ENCODE measurements around the gene LHPP.
"Not testable (repeated sequence)": the region's sequence is repeated elsewhere in the genome, so short reads cannot be mapped to it uniquely, and the experiment has no call there.

The LHPP gene

DNA sequence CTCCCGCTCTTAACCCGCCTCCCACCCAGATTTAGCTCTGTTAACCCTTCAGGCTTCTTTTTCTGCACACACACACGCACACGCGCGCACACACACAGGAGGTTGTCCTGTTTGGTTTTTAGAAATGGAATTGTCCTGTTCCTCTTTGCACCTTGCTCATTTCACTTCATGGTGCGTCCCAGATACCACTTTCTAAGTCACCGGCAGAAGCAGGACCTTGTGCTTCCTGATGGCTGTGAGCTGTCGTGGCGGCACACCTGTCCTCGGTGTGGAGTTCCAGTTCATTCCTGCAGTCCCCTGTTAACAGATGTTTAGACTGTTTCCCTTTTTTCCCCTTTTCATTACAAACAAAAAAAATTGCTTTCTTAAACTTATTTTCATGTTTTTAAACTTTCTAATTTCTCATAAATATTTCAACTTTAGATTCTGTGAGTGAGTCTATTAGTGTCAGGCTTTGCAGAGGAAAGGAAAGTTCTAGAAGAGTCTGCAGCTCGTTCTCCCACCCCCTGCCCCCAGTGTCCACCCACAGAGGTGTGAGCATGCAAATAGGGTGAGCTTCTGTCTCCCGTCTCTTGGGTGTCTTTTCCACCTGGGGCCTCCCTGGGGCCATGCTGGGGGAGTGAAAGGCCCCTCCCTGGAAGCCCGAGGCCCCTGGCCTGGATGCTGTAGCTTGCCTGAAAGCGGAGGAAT lies 85.5 kb downstream of the LHPP start:
- no peak for TF ChIP-seq Cebpa-rat (IDR thresholded peaks at IDR 0.05)
- Histone ChIP-seq H3K4me2 (peak overlapping the region; percentile 54 to 89 (median 79)), H3K27ac (0 out of 22 replicates have a peak overlapping the region, but pooled peaks of 1 of the 11 experiments have one; percentile 20)

DNA sequence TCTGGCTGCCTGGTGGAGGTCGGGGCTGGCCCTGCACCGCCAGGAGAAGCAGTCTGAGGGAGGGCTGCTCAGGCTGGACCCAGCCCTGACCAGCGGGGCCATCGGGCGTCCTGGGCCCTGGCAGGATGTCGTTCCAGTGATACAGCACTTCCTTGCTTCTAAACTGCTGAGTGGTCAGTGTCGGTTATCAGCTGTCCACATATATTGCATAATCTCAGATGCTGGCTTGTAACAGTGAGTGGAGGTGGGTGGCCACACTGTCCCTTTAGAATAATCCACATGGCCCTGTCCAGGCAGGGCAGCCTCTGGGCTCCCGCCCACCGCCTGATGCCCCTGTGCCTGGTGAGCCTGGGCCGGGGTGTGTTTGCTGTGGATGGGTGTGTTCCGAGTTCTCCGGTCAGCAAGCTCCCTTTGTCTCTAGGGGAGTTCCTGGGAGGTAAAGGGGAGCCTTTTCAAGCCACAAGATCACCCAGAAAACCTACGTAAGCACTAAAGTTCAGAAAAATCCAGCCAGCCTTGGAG lies 86.1 kb downstream of the LHPP start:
- Histone ChIP-seq H3K27me3 (peaks cover 0 to 20% (median 13%) of the 10 kb centered on the region in 11 experiments; a peak in 14 of 22 replicates), H3K4me1 (peaks cover 81 to 100% (median 88%) of the 10 kb centered on the region in 10 experiments), H3K4me2 (peak overlapping the region; percentile 54 to 89 (median 79)), H3K9me3 (replicated peaks in 1 of 11) (no peaks in the 10 kb centered on the region), H3K36me3 (no peaks in the 10 kb centered on the region), H3K4me3 (no peak overlapping the region), H4K20me1 (peaks cover 0 to 17% (median 6%) of the 10 kb centered on the region in 11 experiments; a peak in 7 of 22 replicates), H3K27ac (peak overlapping the region in 2 of 11 experiments; percentile 24 to 27; a peak in 2 of 22 replicates), H3K9ac (peak overlapping the region in 3 of 11 experiments; percentile 17 to 41 (median 17); a peak in 2 of 22 replicates)
- TF ChIP-seq Cebpa-rat (IDR thresholded peaks at IDR 0.05): peak in 4 of 11 experiments; percentile 28 to 52 (median 36); a peak in 4 of 22 replicates

More for the DNA sequence above, 85.5 kb downstream of the LHPP start:
- no peak overlapping the region for H3K4me3 ChIP-seq
- H4K20me1 ChIP-seq: peaks cover 0 to 22% (median 6%) of the 10 kb centered on the region in 11 experiments; a peak in 7 of 22 replicates
- H3K27me3 ChIP-seq: peaks cover 0 to 21% (median 15%) of the 10 kb centered on the region in 11 experiments; a peak in 14 of 22 replicates
- H3K4me1 ChIP-seq: peaks cover 81 to 100% (median 92%) of the 10 kb centered on the region in 10 experiments
- H3K9me3 ChIP-seq (replicated peaks in 1 of 11): no peaks in the 10 kb centered on the region
- peak overlapping the region in 2 of 11 experiments; percentile 17; a peak in 2 of 22 replicates for H3K9ac ChIP-seq
- no peaks in the 10 kb centered on the region for H3K36me3 ChIP-seq

DNA sequence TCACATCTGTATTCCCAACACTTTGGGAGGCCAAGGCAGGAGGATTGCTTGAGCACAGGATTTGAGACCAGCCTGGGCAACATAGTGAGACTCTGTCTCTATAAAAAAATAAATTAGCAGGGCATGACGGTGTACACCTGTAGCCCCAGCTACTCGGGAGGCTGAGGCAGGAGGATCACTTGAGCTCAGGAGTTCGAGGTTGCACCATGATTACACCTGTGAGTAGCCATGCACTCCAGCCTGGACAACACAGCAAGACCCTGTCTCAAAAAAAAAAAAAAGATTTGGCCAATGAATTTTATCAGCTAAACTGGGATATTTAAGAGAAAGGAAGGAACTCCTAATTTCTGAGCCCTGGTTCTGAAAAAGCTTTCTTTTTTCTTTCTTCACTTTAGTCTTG lies 87.5 kb downstream of the LHPP start:
- H3K4me2 ChIP-seq: peak overlapping the region in 6 of 11 experiments; percentile 79 to 89 (median 84); a peak in 5 of 22 replicates

DNA sequence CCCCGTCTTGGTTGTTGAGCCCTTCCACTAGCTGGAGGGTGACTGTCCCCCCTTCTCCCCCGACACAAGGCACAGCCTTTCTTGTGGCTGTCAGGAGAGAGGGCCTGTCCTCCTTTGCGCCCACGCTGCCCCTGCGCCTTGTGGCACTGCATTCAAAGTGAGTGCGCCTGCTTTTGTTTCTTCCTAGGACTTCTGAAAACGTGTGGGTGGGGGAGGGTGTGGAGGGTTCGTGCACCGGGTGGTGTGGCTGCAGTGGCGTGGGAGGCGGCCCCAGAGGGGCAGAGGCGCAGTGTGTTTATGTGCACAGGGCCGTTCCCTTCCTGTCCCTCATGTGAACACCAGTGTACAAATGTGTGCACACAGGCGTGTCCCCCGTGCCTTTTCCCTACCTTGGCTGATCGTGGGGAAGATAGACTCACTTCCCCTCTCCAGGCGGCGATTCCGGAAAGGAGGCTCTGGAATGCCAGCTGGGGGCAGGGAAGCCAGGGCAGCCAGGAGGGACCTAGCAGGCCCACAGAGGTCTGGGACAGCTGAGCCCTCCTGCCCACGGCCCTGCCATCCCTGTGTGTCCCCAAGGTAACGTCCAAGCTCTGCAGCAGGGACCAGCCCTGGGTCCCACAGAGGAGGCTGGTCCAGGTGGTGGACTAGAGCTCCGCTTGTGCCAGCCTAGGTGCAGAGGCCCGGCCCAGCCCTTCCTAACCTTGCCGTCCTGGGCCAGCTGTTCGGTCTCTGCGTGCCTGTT lies 88.8 kb downstream of the LHPP start:
- no peak overlapping the region for H3K4me3 ChIP-seq
- H3K9me3 ChIP-seq (replicated peaks in 1 of 11): no peaks in the 10 kb centered on the region
- H3K4me2 ChIP-seq: peak overlapping the region; percentile 69 to 89 (median 80)
- H3K4me1 ChIP-seq: peaks cover 55 to 78% (median 61%) of the 10 kb centered on the region in 10 experiments
- peak overlapping the region in 3 of 11 experiments; percentile 18 to 43 (median 18); a peak in 2 of 22 replicates for H3K9ac ChIP-seq
- no peak for TF ChIP-seq Cebpa-rat (IDR thresholded peaks at IDR 0.05)
- H3K27me3 ChIP-seq: no peaks in the 10 kb centered on the region; a peak in 2 of 22 replicates
- H3K27ac ChIP-seq: peak overlapping the region in 1 of 11 experiments; percentile 28; a peak in 2 of 22 replicates
- no peaks in the 10 kb centered on the region for H3K36me3 ChIP-seq
- peaks cover 0 to 4% (median 0%) of the 10 kb centered on the region in 11 experiments; a peak in 1 of 22 replicates for H4K20me1 ChIP-seq

More for the DNA sequence above, 87.5 kb downstream of the LHPP start:
- H3K27ac ChIP-seq; H3K9ac ChIP-seq; H3K27me3 ChIP-seq; H3K9me3 ChIP-seq (replicated peaks in 1 of 11); H3K4me3 ChIP-seq; H3K36me3 ChIP-seq; H4K20me1 ChIP-seq: not testable (repeated sequence)
- H3K4me1 ChIP-seq: peaks cover 68 to 91% (median 74%) of the 10 kb centered on the region in 10 experiments

DNA sequence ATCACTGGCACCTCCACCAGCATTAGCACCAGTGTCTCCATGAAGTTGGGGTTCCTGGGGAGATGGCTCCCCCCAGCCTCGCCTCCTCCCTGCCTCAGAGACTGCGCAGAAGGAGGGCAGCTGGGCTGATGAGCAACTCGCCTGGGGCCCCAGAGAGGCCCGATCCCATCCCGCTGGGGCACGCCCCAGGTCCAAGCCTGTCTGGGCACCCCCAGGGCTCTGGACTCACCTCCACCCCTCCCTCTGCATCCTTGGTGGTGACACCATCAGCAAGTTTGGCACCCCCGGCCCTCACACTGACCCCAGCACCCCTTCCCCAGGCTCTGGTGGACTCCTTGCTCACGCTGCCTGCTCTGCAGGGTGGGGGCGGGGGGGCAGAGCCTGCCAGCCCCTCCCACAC lies 89.5 kb downstream of the LHPP start:
- Histone ChIP-seq H4K20me1 (peaks cover 0 to 4% (median 0%) of the 10 kb centered on the region in 11 experiments; a peak in 1 of 22 replicates), H3K4me3 (no peak overlapping the region), H3K27me3 (no peaks in the 10 kb centered on the region; a peak in 1 of 22 replicates), H3K9me3 (replicated peaks in 1 of 11) (no peaks in the 10 kb centered on the region), H3K4me1 (peaks cover 49 to 72% (median 55%) of the 10 kb centered on the region in 10 experiments), H3K27ac (no peak overlapping the region), H3K36me3 (no peaks in the 10 kb centered on the region), H3K9ac (no peak overlapping the region), H3K4me2 (peak overlapping the region; percentile 69 to 89 (median 80))
- TF ChIP-seq Cebpa-rat (IDR thresholded peaks at IDR 0.05): no peak

DNA sequence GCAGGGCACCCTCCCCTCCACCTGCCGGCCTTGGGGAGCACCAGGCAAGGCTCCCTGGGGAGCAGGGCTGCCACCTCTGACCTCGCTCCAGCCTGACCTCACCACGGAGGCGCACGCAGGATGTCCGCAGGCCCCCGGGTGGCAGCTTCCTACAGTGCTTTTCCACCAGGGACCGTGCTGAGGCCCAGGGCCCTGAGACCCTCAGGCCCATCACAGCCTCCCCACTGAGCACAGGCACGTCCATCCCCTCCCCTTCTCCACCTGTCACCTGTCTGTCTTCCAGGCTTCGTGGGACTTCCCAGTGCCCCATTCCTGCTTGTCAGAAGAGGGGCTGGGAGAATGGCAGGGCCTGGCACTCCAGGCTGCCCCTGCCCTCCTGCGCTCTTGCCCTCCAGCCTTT lies 90.1 kb downstream of the LHPP start:
- no peak overlapping the region for H3K27ac ChIP-seq
- no peaks in the 10 kb centered on the region for H3K9me3 ChIP-seq (replicated peaks in 1 of 11)
- H3K36me3 ChIP-seq: no peaks in the 10 kb centered on the region
- no peaks in the 10 kb centered on the region for H3K27me3 ChIP-seq
- H3K4me2 ChIP-seq: peak overlapping the region in 9 of 11 experiments; percentile 13 to 88 (median 80); a peak in 14 of 22 replicates
- H3K4me1 ChIP-seq: peaks cover 44 to 65% (median 50%) of the 10 kb centered on the region in 10 experiments
- H3K9ac ChIP-seq: 0 out of 22 replicates have a peak overlapping the region, but pooled peaks of 1 of the 11 experiments have one; percentile 14
- H3K4me3 ChIP-seq: no peak overlapping the region
- peaks cover 0 to 4% (median 0%) of the 10 kb centered on the region in 11 experiments; a peak in 1 of 22 replicates for H4K20me1 ChIP-seq
- TF ChIP-seq Cebpa-rat (IDR thresholded peaks at IDR 0.05): no peak

DNA sequence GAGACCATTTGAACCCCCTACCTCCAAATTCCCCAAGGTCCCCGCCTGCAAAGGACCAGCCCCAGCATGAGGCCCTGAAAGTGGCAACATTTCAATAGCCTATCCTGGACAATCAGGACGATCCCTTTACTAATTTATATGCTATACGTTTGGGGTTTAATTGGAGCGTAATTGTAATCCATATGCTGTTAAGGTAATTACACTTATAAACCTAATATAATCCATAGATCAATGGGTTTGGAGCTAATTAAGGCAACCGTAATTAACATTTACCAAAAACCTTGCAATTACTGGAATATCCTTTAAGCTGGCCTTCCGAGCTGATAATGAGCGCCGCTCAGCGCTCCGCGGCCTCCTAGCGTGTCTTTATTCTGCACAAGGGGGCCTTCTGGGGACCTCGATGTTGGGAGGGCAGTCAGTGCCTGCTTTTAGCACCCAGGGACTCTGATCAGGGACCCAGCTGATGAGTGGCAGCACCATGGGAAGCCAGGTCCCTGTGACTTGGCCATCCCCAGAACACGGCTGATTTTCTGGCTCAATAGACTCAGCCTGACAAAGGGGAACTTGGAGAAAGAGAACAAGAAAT lies 91.2 kb downstream of the LHPP start:
- no peaks in the 10 kb centered on the region for H3K27me3 ChIP-seq
- 0 out of 22 replicates have a peak overlapping the region, but pooled peaks of 1 of the 11 experiments have one; percentile 8 for H3K4me2 ChIP-seq
- H3K9ac ChIP-seq: no peak overlapping the region
- TF ChIP-seq Cebpa-rat (IDR thresholded peaks at IDR 0.05): no peak
- H3K9me3 ChIP-seq (replicated peaks in 1 of 11): no peaks in the 10 kb centered on the region
- H3K4me1 ChIP-seq: peaks cover 34 to 59% (median 41%) of the 10 kb centered on the region in 10 experiments
- H3K27ac ChIP-seq: no peak overlapping the region
- no peaks in the 10 kb centered on the region for H3K36me3 ChIP-seq
- peaks cover 0 to 4% (median 0%) of the 10 kb centered on the region in 11 experiments; a peak in 1 of 22 replicates for H4K20me1 ChIP-seq
- H3K4me3 ChIP-seq: no peak overlapping the region

DNA sequence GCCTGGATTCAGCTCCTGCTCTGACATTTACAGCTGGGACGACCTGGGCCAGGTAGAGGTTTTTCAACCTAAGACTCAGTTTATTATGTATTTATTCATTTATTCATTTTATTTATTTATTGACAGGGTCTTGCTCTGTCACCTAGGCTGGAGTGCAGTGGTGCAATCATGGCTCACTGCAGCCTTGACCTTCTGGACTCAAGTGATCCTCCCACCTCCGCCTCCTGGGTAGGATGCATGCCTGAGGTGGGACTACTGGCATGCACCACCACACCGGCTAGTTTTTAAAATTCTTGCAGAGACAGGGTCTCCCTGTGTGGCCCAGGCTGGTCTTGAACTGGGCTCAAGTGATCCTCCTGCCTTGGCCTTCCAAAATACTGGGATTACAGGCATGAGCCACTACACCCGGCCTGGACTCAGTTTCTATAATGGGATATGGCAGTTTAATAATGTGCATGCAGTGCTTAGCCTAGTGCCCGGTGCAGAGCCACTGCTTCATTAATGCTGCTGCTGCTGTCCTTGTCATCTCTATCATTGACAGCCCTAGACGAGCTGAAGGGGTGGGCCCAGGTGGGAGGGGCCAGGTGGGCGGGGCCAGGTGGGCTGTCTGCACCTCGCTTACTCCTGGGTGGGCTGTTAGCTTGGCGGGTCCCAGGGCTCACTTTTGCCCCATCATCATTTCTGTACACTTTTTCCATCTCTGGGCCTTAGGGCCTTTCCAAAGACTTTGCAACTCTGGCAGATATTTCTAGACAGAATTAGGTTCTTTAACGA lies 92.6 kb downstream of the LHPP start:
- Histone ChIP-seq H3K4me3 (no peak overlapping the region), H3K4me2 (no peak overlapping the region), H3K27ac (no peak overlapping the region), H3K4me1 (peaks cover 23 to 49% (median 32%) of the 10 kb centered on the region in 10 experiments), H3K36me3 (no peaks in the 10 kb centered on the region), H3K9me3 (replicated peaks in 1 of 11) (no peaks in the 10 kb centered on the region), H4K20me1 (peaks cover 0 to 4% (median 0%) of the 10 kb centered on the region in 11 experiments; a peak in 1 of 22 replicates), H3K27me3 (no peaks in the 10 kb centered on the region), H3K9ac (no peak overlapping the region)
- TF ChIP-seq Cebpa-rat (IDR thresholded peaks at IDR 0.05): no peak

All from BLaER1 treated with 17β-estradiol and CSF1 and Interleukin-3, amounts not matched to agents 10 nM and 100 nM (cell line).